ENCODE data around the gene PHF21A. TPM values are rescaled to one million over a fixed set of nuclear protein-coding genes. Genes with fewer than 3 reads are reported as not detected.

The PHF21A gene
- total and polyA plus RNA-seq, 2 of the 8 experiments (the other 6 are each of a cell fraction or from before 2014, with no cell fraction given) = 17.6 to 40.3 TPM

GRCh38 chr11:45947885-45948284 lies 173.4 kb downstream of the PHF21A start:
- CTCF ChIA-PET (ENCODE audit: partially characterized antibody) = interaction anchor here (1.1 to 3.6 kb wide), 5 partner anchors 11 to 170 kb away, joined by 3 to 18 read pairs (median 4); no protein-coding TSS in a partner anchor
- H3K18ac ChIP-seq (ENCODE audit: extremely low read depth, low read length) = no peak overlapping the region
- no peak for FAIRE-seq

More at GRCh38 chr11:45947885-45948284, 173.4 kb downstream of the PHF21A start:
- Histone ChIP-seq H2BK120ac (replicated peaks; ENCODE audit: low read depth, low read length) (no peak overlapping the region), H3K27me3 (replicated peaks in 1 of 4; ENCODE audit: control insufficient read depth in 3 of 4, extremely low read depth in 1 of 4, insufficient read depth in 3 of 4, low read length in 3 of 4) (no peaks in the 10 kb centered on the region), H3K27ac (ENCODE audit: low read depth, low read length) (no peak overlapping the region), H3K14ac (ENCODE audit: insufficient read length) (no peak overlapping the region), H4K8ac (ENCODE audit: extremely low read depth, insufficient read depth, low read length) (no peak overlapping the region), H4K5ac (ENCODE audit: insufficient read length, low read depth, low read length) (no peak overlapping the region), H3K23ac (ENCODE audit: insufficient read length) (no peak overlapping the region), H2AFZ (ENCODE audit: low read length) (no peak overlapping the region), H2BK5ac (ENCODE audit: low read depth, low read length) (no peak overlapping the region), H3K4me1 (replicated peaks in 1 of 4; ENCODE audit: control insufficient read depth in 3 of 4, insufficient read depth in 4 of 4, low read length in 3 of 4) (no peaks in the 10 kb centered on the region), H4K20me1 (replicated peaks in 1 of 2; ENCODE audit: control insufficient read depth in 1 of 2, insufficient read depth in 2 of 2, low read length in 2 of 2) (no peaks in the 10 kb centered on the region), H3K4ac (replicated peaks; ENCODE audit: insufficient read length, low read depth, low read length) (no peak overlapping the region), H4K91ac (replicated peaks; ENCODE audit: insufficient read length, low read length) (no peak overlapping the region), H3K4me2 (ENCODE audit: insufficient read depth in 1 of 2, low read depth in 2 of 2, low read length in 2 of 2) (no peak overlapping the region), H3K9me3 (ENCODE audit: insufficient read depth in 2 of 2, low read depth in 1 of 2, low read length in 1 of 2) (no peaks in the 10 kb centered on the region), H3K79me2 (ENCODE audit: control insufficient read depth in 1 of 2, insufficient read depth in 2 of 2, low read length in 2 of 2) (no peaks in the 10 kb centered on the region), H2BK20ac (ENCODE audit: low read length) (no peak overlapping the region), H3K23me2 (ENCODE audit: low read depth, low read length) (no peaks in the 10 kb centered on the region), H3K9ac (replicated peaks in 1 of 4; ENCODE audit: extremely low read depth in 1 of 4, low read depth in 3 of 4, low read length in 3 of 4) (no peak overlapping the region), H2BK15ac (ENCODE audit: low read length) (no peak overlapping the region), H3K36me3 (ENCODE audit: control insufficient read depth in 2 of 4, insufficient read depth in 4 of 4, low read length in 3 of 4) (peaks cover 0 to 41% (median 29%) of the 10 kb centered on the region in 4 experiments), H3K56ac (replicated peaks; ENCODE audit: insufficient read length, low read depth, low read length) (no peak overlapping the region), H3K4me3 (ENCODE audit: extremely low read depth in 1 of 4, insufficient read depth in 2 of 4, low read depth in 3 of 4, low read length in 4 of 4) (no peak overlapping the region), H2AK5ac (ENCODE audit: low read depth, low read length) (no peak overlapping the region), H2BK12ac (ENCODE audit: low read depth, low read length) (no peak overlapping the region), H3K79me1 (ENCODE audit: low read depth, low read length) (no peaks in the 10 kb centered on the region)
- POLR2A ChIA-PET (ENCODE audit: partially characterized antibody) = interaction anchor here (0.9 kb wide), 1 partner anchor 25 kb away, joined by 3 read pairs; no protein-coding TSS in a partner anchor
- TF ChIP-seq TCF12 (IDR thresholded peaks at IDR 0.05; ENCODE audit: low read depth, low read length) (no peak), MAX (IDR thresholded peaks at IDR 0.05) (no peak)
- no peak for DNase-seq (ENCODE audit: low read depth in 1 of 2, low spot score in 2 of 2)
- 100% methylated on average over 1 of the region's 1 CpG; no CpG with 5 or more reads in 1 of the 2 experiments for WGBS, 2 experiments (ENCODE audit: extremely low coverage in 1 of 2, insufficient coverage in 1 of 2, insufficient read length in 1 of 2, insufficient replicate concordance in 2 of 2, low coverage in 1 of 2, low lambda C conversion rate in 2 of 2, missing lambda C conversion rate in 1 of 2)
